ENCODE results near the gene FBN2. TPM values are rescaled to one million over a fixed set of nuclear protein-coding genes. Genes with fewer than 3 reads are reported as not detected.
A peak's percentile ranks its signal among the peaks of the same experiment; 100 is the strongest.

FBN2 gene
- total RNA-seq, 6 experiments from 2014 or later, result 174 to 272 (median 186) TPM

DNA sequence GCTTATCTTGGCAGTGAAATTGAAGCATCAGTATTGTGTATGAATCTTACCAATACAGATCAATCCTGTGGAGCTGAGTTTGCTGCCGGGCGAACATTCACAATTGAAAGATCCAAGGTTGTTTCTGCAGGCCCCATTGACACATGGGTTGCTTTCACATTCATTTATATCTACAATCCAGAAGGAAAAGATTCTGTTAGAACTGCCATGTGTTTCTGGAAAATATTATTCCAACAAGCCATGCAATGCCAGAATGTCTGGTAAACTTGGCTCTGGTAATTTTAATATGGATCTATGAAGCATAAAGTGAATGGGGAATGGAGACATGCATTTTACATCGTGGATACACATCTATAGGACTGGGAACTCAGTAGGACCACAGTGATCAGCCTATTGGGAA lies 180.8 kb downstream of the FBN2 start:
- H3K4me1 Mint-ChIP-seq (ENCODE audit: low read depth), result peaks cover 16% of the 10 kb centered on the region
- no peaks in the 10 kb centered on the region for H3K27me3 Mint-ChIP-seq (ENCODE audit: insufficient read depth)
- no peak for DNase-seq
- TF ChIP-seq, protein P1, sequence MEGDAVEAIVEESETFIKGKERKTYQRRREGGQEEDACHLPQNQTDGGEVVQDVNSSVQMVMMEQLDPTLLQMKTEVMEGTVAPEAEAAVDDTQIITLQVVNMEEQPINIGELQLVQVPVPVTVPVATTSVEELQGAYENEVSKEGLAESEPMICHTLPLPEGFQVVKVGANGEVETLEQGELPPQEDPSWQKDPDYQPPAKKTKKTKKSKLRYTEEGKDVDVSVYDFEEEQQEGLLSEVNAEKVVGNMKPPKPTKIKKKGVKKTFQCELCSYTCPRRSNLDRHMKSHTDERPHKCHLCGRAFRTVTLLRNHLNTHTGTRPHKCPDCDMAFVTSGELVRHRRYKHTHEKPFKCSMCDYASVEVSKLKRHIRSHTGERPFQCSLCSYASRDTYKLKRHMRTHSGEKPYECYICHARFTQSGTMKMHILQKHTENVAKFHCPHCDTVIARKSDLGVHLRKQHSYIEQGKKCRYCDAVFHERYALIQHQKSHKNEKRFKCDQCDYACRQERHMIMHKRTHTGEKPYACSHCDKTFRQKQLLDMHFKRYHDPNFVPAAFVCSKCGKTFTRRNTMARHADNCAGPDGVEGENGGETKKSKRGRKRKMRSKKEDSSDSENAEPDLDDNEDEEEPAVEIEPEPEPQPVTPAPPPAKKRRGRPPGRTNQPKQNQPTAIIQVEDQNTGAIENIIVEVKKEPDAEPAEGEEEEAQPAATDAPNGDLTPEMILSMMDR (IDR thresholded peaks at IDR 0.05), result no peak
- H3K27ac Mint-ChIP-seq, result no peak overlapping the region
- no peak overlapping the region for H3K4me3 Mint-ChIP-seq
- peaks cover 28% of the 10 kb centered on the region for H3K36me3 Mint-ChIP-seq (ENCODE audit: low read depth)
- no peaks in the 10 kb centered on the region for H3K9me3 Mint-ChIP-seq

GRCh38 chr5:128355961-128356360 lies 182.1 kb downstream of the FBN2 start:
- H3K36me3 Mint-ChIP-seq (ENCODE audit: low read depth), result peaks cover 22% of the 10 kb centered on the region
- H3K27ac Mint-ChIP-seq, result no peak overlapping the region
- no peak overlapping the region for H3K4me3 Mint-ChIP-seq
- no peaks in the 10 kb centered on the region for H3K27me3 Mint-ChIP-seq (ENCODE audit: insufficient read depth)
- no peak for DNase-seq
- H3K9me3 Mint-ChIP-seq, result no peaks in the 10 kb centered on the region
- TF ChIP-seq, protein P1 (IDR thresholded peaks at IDR 0.05), result no peak
- peaks cover 16% of the 10 kb centered on the region for H3K4me1 Mint-ChIP-seq (ENCODE audit: low read depth)

- peaks cover 29% of the 10 kb centered on the region for H3K36me3 Mint-ChIP-seq (ENCODE audit: low read depth)
- peak overlapping the region; percentile 6; the same call in 1 of the 2 replicates for H3K27ac Mint-ChIP-seq
- no peak overlapping the region for H3K4me3 Mint-ChIP-seq
- H3K4me1 Mint-ChIP-seq (ENCODE audit: low read depth), result no peaks in the 10 kb centered on the region
- DNase-seq, result no peak
- H3K9me3 Mint-ChIP-seq, result no peaks in the 10 kb centered on the region
- TF ChIP-seq, protein P1 (IDR thresholded peaks at IDR 0.05), result no peak
- peaks cover 3% of the 10 kb centered on the region; the same call in 1 of the 2 replicates for H3K27me3 Mint-ChIP-seq (ENCODE audit: insufficient read depth)
Measured at GRCh38 chr5:128353441-128354107, 184.5 kb downstream of the FBN2 start.

DNA sequence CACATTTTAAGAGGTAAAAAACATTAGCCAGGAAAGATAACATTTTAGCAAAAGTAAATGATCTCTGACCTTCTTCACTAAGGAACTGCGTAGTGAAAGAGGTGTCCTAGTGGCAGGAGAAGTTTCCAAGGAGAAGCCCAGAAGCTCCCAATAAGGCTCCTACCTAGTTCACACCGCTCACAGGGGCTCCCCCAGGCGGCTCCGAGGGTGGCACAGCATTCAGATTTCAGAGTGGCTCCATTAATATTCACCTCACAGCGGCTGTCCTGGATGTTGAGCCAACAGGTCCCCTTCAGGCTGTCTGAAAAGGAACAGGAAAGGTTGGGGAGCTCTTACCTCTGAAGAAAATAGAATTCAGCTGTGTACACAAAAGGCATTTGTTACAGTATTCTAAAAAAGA lies 187.3 kb downstream of the FBN2 start:
- Mint-ChIP-seq H3K4me3 (no peak overlapping the region), H3K36me3 (ENCODE audit: low read depth) (peaks cover 21% of the 10 kb centered on the region), H3K9me3 (no peaks in the 10 kb centered on the region), H3K27ac (no peak overlapping the region), H3K4me1 (ENCODE audit: low read depth) (no peaks in the 10 kb centered on the region), H3K27me3 (ENCODE audit: insufficient read depth) (peaks cover 3% of the 10 kb centered on the region; the same call in 1 of the 2 replicates)
- TF ChIP-seq, protein P1 (IDR thresholded peaks at IDR 0.05), result no peak
- DNase-seq, result no peak

GRCh38 chr5:128349044-128349858 lies 188.8 kb downstream of the FBN2 start:
- Mint-ChIP-seq H3K4me1 (ENCODE audit: low read depth) (no peaks in the 10 kb centered on the region), H3K9me3 (no peaks in the 10 kb centered on the region), H3K27me3 (ENCODE audit: insufficient read depth) (peaks cover 3% of the 10 kb centered on the region; the same call in 1 of the 2 replicates), H3K36me3 (ENCODE audit: low read depth) (peaks cover 23% of the 10 kb centered on the region), H3K27ac (no peak overlapping the region), H3K4me3 (no peak overlapping the region)
- TF ChIP-seq, protein P1 (IDR thresholded peaks at IDR 0.05), result no peak
- no peak for DNase-seq

All from HFFc6 (cell line).